Thymus (tissue), 14 donors: ENCODE measurements around the gene TMEM41A. TPM values are rescaled to one million over a fixed set of nuclear protein-coding genes. Genes with fewer than 3 reads are reported as not detected.

Experiments used
- DNase-seq, 9 donors: peaks; one replicate each; pipeline ENCODE4 v3.0.0-alpha.2; 2013; ENCODE audit warnings: low spot score in 9 of 9, low read depth in 6 of 9, missing footprints in 1 of 9
- H3K27ac ChIP-seq, 2 donors: one replicate each; pipeline ENCODE4 v1.5.1; 2013; ENCODE audit warnings: control low read depth in 1 of 2, low read depth in 1 of 2, low read length in 1 of 2, mild to moderate bottlenecking in 1 of 2, moderate library complexity in 1 of 2
- H3K27me3 ChIP-seq, 2 donors: one replicate each; pipeline ENCODE4 v1.5.1; 2013; ENCODE audit warnings: low read length in 1 of 2; ENCODE audit not compliant: control insufficient read depth in 2 of 2, insufficient read depth in 1 of 2
- H3K36me3 ChIP-seq, 2 donors: one replicate each; pipeline ENCODE4 v1.5.1; 2013; ENCODE audit warnings: low read length in 1 of 2, mild to moderate bottlenecking in 1 of 2, moderate library complexity in 1 of 2; ENCODE audit not compliant: control insufficient read depth in 2 of 2, insufficient read depth in 2 of 2
- H3K4me1 ChIP-seq, 2 donors: one replicate each; pipeline ENCODE4 v1.5.1; 2013; ENCODE audit warnings: low read length in 2 of 2; ENCODE audit not compliant: control insufficient read depth in 2 of 2, insufficient read depth in 2 of 2
- H3K4me3 ChIP-seq, 2 donors: one replicate each; pipeline ENCODE4 v1.5.1; 2013; ENCODE audit warnings: low read length in 2 of 2, control low read depth in 1 of 2, mild to moderate bottlenecking in 1 of 2
- H3K9me3 ChIP-seq, 2 donors: one replicate each; pipeline ENCODE4 v1.5.1; 2013; ENCODE audit warnings: low read length in 1 of 2, mild to moderate bottlenecking in 1 of 2; ENCODE audit not compliant: control insufficient read depth in 2 of 2, insufficient read depth in 1 of 2
- WGBS: extraction: QIAGEN DNeasy Blood & Tissue Kit; methylation state at CpG from one replicate; pipeline ENCODE4 v1.1.7; 2013; 5-methylcytosine and 5-hydroxymethylcytosine counted together
- long read RNA-seq, 10 donors: transcript quantifications; one replicate each; lab custom pipeline, GENCODE V29; 2026
- polyA plus RNA-seq: library from polyadenylated mRNA; stranded (reverse); fragments of 200-250 nt; gene quantifications from one replicate; pipeline ENCODE4 v1.2.3, GENCODE V29; 2013
- total RNA-seq: library from RNA; stranded (reverse); fragments of 120-200 nt; gene quantifications from one replicate; pipeline ENCODE4 v1.2.4, GENCODE V29; 2013
- donor health status: healthy.

The TMEM41A gene
- total RNA-seq = 9.9 TPM
- 8.6 TPM for polyA plus RNA-seq
- long read RNA-seq, donor 1, partial matches to known transcripts = 0 of 1 reads
- long read RNA-seq, donor 1, other reads (novel, unspliced or antisense) = 0 of 1 reads
- long read RNA-seq, donor 2 = 0 reads
- long read RNA-seq, donor 3, transcript TMEM41A-203 (5 exons, 2,827 nt) = major isoform, 8 of 8 reads
- long read RNA-seq, donor 3, partial matches to known transcripts = 0 of 8 reads
- long read RNA-seq, donor 3, other reads (novel, unspliced or antisense) = 0 of 8 reads
- long read RNA-seq, donor 4, partial matches to known transcripts = 6 of 8 reads
- long read RNA-seq, donor 4, other reads (novel, unspliced or antisense) = 0 of 8 reads
- long read RNA-seq, donor 5, full-length matches to known transcripts = 6 of 6 reads
- long read RNA-seq, donor 5, partial matches to known transcripts = 0 of 6 reads
- long read RNA-seq, donor 5, other reads (novel, unspliced or antisense) = 0 of 6 reads
- long read RNA-seq, donor 6, partial matches to known transcripts = 0 of 2 reads
- long read RNA-seq, donor 6, other reads (novel, unspliced or antisense) = 0 of 2 reads
- long read RNA-seq, donor 7, transcript TMEM41A-203 (5 exons, 2,827 nt) = major isoform, 5 of 5 reads
- long read RNA-seq, donor 7, partial matches to known transcripts = 0 of 5 reads
- long read RNA-seq, donor 7, other reads (novel, unspliced or antisense) = 0 of 5 reads
- long read RNA-seq, donor 8, partial matches to known transcripts = 0 of 2 reads
- long read RNA-seq, donor 8, other reads (novel, unspliced or antisense) = 0 of 2 reads
- long read RNA-seq, donor 9, full-length matches to known transcripts = 4 of 4 reads
- long read RNA-seq, donor 9, partial matches to known transcripts = 0 of 4 reads
- long read RNA-seq, donor 9, other reads (novel, unspliced or antisense) = 0 of 4 reads
- long read RNA-seq, donor 10, full-length matches to known transcripts = 9 of 9 reads
- long read RNA-seq, donor 10, partial matches to known transcripts = 0 of 9 reads
- long read RNA-seq, donor 10, other reads (novel, unspliced or antisense) = 0 of 9 reads

GRCh38 chr3:185498503-185499396 lies at the start of gene TMEM41A:
Gene TMEM41A (minus strand): TSS chr3:185499035. CDS start chr3:185498961, 74 bp downstream.
- Histone ChIP-seq H3K27me3 (no peaks in the 10 kb centered on the region), H3K9me3 (peaks cover 0 to 6% of the 10 kb centered on the region in 2 donors), H3K4me3 (peak within 1 kb of the TSS; percentile 88 to 100), H3K27ac (peak within 1 kb of the TSS; percentile 89 to 92), H3K36me3 (peaks cover 26 to 28% of the 10 kb centered on the region in 2 donors), H3K4me1 (peaks cover 6 to 10% of the 10 kb centered on the region in 2 donors)
- peak; percentile 59 to 90 (median 78) for DNase-seq
- WGBS = 1% methylated on average over 82 of the region's 82 CpGs

- H3K4me1 ChIP-seq = peaks cover 0 to 6% of the 10 kb centered on the region in 2 donors
- no peaks in the 10 kb centered on the region for H3K9me3 ChIP-seq
- H3K27me3 ChIP-seq = no peaks in the 10 kb centered on the region
- no peaks in the 10 kb centered on the region for H3K36me3 ChIP-seq
- no peak overlapping the region for H3K27ac ChIP-seq
- no peak overlapping the region for H3K4me3 ChIP-seq
- no peak for DNase-seq
- WGBS = 96% methylated on average over 7 of the region's 7 CpGs
Observed at GRCh38 chr3:185540695-185541094, 41.9 kb upstream of the TMEM41A start.

GRCh38 chr3:185539934-185540333 lies 41.1 kb upstream of the TMEM41A start:
- no peaks in the 10 kb centered on the region for H3K27me3 ChIP-seq
- 89% methylated on average over 2 of the region's 2 CpGs for WGBS

GRCh38 chr3:185537369-185537970 lies 38.6 kb upstream of the TMEM41A start:
- H3K4me3 ChIP-seq = no peak overlapping the region
- H3K36me3 ChIP-seq = no peaks in the 10 kb centered on the region
- DNase-seq = peak in 3 of 9 donors; percentile 5 to 43 (median 18)
- peaks cover 0 to 6% of the 10 kb centered on the region in 2 donors for H3K4me1 ChIP-seq
- H3K9me3 ChIP-seq = no peaks in the 10 kb centered on the region
- peak overlapping the region in 1 of 2 donors; percentile 32 for H3K27ac ChIP-seq
- H3K27me3 ChIP-seq = no peaks in the 10 kb centered on the region
- 48% methylated on average over 9 of the region's 9 CpGs for WGBS

More at GRCh38 chr3:185539934-185540333, 41.1 kb upstream of the TMEM41A start:
- Histone ChIP-seq H3K9me3 (no peaks in the 10 kb centered on the region), H3K27ac (no peak overlapping the region), H3K4me3 (no peak overlapping the region), H3K36me3 (no peaks in the 10 kb centered on the region), H3K4me1 (peaks cover 0 to 6% of the 10 kb centered on the region in 2 donors)
- DNase-seq = no peak

GRCh38 chr3:185534511-185534910 lies 35.7 kb upstream of the TMEM41A start:
- no peak overlapping the region for H3K27ac ChIP-seq
- WGBS = 97% methylated on average over 2 of the region's 2 CpGs
- H3K36me3 ChIP-seq = no peaks in the 10 kb centered on the region

GRCh38 chr3:185532901-185533300 lies 34.1 kb upstream of the TMEM41A start:
- no peak overlapping the region for H3K27ac ChIP-seq
- no peaks in the 10 kb centered on the region for H3K9me3 ChIP-seq
- H3K27me3 ChIP-seq = no peaks in the 10 kb centered on the region
- no peaks in the 10 kb centered on the region for H3K36me3 ChIP-seq
- H3K4me3 ChIP-seq = no peak overlapping the region
- H3K4me1 ChIP-seq = peaks cover 0 to 6% of the 10 kb centered on the region in 2 donors
- no peak for DNase-seq
- WGBS = 77% methylated on average over 5 of the region's 5 CpGs

More at GRCh38 chr3:185534511-185534910, 35.7 kb upstream of the TMEM41A start:
- Histone ChIP-seq H3K27me3 (no peaks in the 10 kb centered on the region), H3K4me3 (no peak overlapping the region), H3K4me1 (peaks cover 0 to 6% of the 10 kb centered on the region in 2 donors), H3K9me3 (no peaks in the 10 kb centered on the region)
- DNase-seq = no peak

- Histone ChIP-seq H3K9me3 (no peaks in the 10 kb centered on the region), H3K27me3 (no peaks in the 10 kb centered on the region)
- WGBS = 75% methylated on average over 5 of the region's 5 CpGs
Observed at GRCh38 chr3:185530856-185531255, 32.0 kb upstream of the TMEM41A start.

GRCh38 chr3:185528532-185528931 lies 29.7 kb upstream of the TMEM41A start:
- Histone ChIP-seq H3K4me3 (no peak overlapping the region), H3K27me3 (no peaks in the 10 kb centered on the region), H3K9me3 (no peaks in the 10 kb centered on the region), H3K36me3 (no peaks in the 10 kb centered on the region), H3K27ac (no peak overlapping the region), H3K4me1 (no peaks in the 10 kb centered on the region)
- DNase-seq = no peak
- 94% methylated on average over 6 of the region's 6 CpGs for WGBS

More at GRCh38 chr3:185530856-185531255, 32.0 kb upstream of the TMEM41A start:
- no peak for DNase-seq
- Histone ChIP-seq H3K36me3 (no peaks in the 10 kb centered on the region), H3K4me1 (no peaks in the 10 kb centered on the region), H3K27ac (no peak overlapping the region), H3K4me3 (no peak overlapping the region)
